ENCODE measurements around the gene GPR78.

- TF ChIP-seq TAF1 (IDR thresholded peaks at IDR 0.05; ENCODE audit: borderline replicate concordance, insufficient read depth, low read length) (no peak), POLR2AphosphoS5 (IDR thresholded peaks at IDR 0.05; ENCODE audit: low read depth, low read length) (no peak), REST (IDR thresholded peaks at IDR 0.05; ENCODE audit: insufficient read depth in 1 of 2, low read depth in 2 of 2, low read length in 2 of 2) (no peak)
Measured at GRCh38 chr4:8599657-8600056, 19.5 kb downstream of the GPR78 start.

All from PFSK-1 (cell line).